Retina (tissue), 1 donor: Measurements from ENCODE around the gene CDK1.
A peak's percentile ranks its signal among the peaks of the same experiment; 100 is the strongest.

Experiments used
- DNase-seq: peaks from one replicate; pipeline ENCODE4 v3.0.0-alpha.2; 2016

The CDK1 gene

GRCh38 chr10:60778214-60778970 is at the start of gene CDK1:
Gene CDK1 (plus strand): TSS chr10:60778478. CDS start chr10:60780166, 1,688 bp downstream.
- peak; percentile 97 for DNase-seq

DNA sequence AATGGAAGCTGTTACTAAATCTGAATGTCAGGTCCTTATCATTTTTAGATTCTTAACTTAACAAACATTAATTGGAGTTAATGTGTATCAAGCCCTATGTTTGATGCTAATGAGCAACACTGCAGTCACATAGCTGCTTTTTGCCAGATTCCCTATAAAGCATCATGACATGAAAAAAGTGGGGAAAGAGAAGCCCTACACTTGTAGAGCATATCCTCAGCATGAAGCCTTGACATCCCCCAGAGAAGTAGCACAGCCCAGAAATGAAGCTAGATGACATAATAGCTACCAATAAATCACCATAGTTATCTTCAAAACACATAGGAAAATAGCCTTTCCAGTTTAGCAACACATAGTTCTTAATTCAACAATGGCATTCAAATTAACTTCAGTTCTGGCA is 49.2 kb upstream of the CDK1 start:
- DNase-seq: no peak

DNA sequence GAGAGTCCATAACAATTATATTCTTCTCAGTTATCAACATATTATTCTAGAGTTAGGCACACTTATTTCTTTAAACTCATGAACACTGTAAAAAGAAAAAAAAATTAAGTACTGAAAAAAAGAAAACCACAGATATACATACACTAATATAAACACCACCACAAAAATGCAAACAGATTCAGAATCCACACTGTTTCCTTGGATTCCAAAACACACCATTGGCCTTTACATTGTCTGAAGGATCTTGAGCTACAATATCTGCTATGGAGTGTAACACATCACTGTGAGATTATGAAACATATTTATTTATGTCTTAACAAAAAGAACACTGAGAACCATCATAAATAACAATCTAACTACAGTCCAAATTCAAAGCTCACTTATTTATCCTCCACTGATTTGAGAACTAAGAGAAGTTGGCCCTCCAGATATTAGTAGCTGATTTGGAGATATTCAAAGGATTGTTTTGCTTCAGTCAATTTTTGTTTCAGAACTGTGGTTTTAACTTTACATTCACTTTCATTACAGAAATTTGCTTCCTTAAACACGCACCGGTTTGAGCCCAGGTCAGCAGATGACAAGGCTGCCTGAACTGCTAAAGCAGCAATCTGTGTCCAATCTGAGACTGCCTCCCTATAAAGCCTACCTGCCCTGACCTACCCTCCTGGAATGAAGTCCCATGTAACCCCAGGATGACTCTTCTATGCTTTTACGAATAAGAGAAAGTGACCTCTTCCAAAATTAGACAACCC is 47.0 kb upstream of the CDK1 start:
- DNase-seq: no peak

- DNase-seq: peak; percentile 48
These were observed 46.0 kb upstream of the CDK1 start for GRCh38 chr10:60732198-60732806.

DNA sequence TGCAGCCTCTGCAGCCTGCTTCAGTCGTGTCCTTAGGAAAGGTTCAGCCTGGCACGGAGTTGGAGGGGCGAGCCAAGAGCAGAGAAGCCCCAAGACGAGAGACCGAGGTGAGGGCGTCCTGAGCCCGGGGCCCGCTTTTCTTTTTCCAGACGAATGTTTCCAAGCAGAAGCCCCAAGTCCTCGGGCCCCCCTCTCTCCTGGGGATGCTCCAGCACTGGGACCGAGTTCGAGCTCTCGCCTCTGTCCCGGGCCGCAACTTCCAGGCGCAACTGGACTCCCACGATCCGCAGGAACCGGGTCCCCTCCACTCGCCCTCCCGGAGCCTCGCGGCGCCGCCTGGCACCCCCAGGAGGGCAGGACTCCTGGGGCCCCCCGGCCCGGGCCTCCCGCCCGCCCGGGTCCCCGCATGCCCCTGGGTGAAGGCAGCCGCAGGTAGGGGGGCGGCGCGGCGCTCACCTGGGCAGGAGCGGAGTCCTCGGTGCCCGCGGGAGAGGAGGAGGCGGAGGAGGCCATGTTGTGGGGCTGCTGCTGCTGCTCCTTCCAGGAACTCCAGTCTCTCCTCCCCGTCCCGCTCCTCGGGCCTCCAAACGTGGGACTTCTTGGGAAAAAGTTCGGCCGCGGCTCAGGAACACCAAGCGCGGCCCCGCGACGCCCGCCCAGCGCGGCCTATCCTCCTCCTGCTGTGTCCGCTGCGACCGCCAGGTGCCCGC is 45.3 kb upstream of the CDK1 start:
- peak; percentile 73 for DNase-seq

DNA sequence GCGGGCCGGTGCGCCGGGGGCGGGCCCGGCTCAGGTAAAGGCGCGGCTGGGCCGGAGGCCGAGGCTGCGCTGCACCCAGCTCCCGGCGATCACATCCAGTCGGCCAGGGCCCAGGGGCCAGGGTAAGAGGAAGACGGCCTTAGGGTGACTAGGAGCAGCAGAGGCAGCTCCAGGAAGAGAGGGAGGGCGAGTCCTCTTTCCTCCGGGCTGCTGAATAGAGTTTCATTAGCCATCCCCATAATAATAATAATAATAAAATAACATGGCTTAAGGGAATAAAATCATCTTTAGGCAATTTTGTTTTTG is 44.8 kb upstream of the CDK1 start:
- DNase-seq: no peak

DNA sequence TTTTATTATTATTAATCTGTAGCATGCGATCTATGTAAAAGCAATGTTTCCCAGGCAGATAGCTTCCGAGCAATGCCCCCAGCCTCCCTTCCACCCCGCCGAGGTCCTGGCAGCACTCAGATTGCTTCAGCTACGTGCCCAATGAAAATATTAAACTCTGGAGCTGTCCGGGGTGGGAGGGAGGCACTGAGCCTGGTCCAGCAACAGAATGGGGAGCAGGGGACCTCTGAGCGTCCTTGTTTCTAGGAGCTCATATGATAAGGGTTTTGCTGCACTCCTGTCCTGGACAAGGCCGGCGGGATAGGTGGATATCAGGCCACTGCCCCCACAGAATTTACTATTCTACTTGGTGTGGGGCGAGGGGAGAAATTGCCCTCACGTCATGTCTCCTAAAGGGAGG is 44.5 kb upstream of the CDK1 start:
- DNase-seq: peak; percentile 14

GRCh38 chr10:60734226-60734625 is 44.1 kb upstream of the CDK1 start:
- DNase-seq: no peak

DNA sequence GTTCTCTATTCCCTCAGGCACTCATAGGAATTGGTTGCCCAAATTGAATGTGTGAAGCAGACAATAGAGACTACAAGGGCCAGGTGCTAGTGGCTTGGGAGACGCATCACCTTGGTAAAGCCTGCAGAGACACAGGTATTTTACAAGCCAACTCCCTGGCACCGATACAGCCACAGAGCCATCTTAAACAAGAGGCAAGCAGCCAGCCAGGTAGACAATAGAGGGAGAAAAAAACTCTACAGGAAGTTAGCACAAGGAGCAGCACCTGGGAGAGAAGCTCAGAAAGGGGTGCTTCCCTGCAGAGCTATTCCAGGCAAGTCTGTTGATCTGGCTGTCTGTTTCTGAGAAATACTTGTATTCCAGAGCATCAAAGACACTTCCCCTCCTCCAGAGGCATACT is 43.0 kb upstream of the CDK1 start:
- no peak for DNase-seq

GRCh38 chr10:60737242-60737641 is 41.0 kb upstream of the CDK1 start:
- no peak for DNase-seq

DNA sequence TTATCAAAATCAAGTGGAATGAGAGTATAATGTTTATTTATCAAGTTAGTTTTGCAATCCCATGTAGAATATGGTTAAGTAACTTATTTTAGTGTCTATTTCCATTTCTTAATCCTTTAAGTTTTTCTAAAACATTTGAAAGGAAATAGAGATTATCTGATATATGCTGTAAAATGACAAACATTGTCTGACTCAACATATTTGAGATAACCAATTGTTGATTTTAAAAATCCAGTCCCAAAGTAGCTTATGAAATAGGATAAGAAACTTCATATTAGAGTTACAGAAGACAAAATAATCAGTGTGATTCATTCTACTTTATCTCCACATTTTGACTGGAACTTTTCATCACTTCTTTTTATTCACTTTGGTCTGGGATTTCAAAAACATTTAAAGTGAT is 38.7 kb upstream of the CDK1 start:
- no peak for DNase-seq

- no peak for DNase-seq
These were observed 35.8 kb upstream of the CDK1 start for GRCh38 chr10:60742512-60742911.

DNA sequence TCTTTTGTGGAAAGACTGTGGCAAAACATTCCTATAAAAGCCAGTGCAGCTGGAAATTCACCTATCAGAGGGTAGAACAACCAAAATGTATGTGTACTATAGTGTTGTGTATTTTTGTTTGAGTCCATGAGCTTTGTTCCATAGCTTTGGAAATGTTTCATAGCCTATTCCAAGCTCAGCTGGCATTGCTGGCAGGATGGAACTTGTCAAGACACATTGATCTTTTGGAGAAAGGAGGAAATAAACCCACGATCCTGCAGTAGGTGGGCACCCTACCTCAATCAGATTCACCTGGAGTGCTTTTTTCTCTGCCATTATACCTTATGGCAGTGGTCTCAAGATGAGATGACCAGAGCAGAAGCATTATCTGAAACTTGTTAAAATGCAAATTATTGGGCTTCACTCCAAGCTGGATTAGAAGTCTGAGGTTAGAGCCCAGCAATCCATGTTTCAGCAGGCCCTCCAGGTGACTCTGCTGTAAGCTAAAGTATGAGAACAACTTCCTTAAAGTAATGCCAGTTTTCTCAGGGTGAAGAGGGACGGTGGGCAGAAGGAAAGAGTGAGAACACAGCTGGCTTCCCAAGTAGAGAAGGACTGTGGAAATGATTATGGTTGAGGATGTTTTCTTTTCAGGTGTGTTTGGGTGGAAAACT is 30.3 kb upstream of the CDK1 start:
- DNase-seq: no peak

DNA sequence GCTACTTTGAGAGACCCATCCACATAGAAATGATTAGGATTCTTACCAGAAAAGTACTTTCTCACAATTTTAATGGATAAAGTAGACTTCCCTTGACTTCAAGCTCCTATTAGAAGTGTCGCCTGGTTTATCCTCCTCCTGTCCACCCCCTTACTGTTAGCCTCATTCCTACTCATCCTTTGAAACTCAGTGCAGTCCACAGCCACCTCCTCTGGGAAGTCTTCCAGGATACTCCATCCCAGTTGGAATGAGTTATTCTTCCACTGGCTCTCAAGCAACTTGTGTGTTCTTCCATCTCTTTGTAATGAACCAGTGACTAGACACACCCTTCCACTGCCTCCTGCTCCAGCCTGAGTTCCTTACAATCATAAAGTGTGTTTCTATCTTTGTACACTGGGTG is 25.1 kb upstream of the CDK1 start:
- no peak for DNase-seq

DNA sequence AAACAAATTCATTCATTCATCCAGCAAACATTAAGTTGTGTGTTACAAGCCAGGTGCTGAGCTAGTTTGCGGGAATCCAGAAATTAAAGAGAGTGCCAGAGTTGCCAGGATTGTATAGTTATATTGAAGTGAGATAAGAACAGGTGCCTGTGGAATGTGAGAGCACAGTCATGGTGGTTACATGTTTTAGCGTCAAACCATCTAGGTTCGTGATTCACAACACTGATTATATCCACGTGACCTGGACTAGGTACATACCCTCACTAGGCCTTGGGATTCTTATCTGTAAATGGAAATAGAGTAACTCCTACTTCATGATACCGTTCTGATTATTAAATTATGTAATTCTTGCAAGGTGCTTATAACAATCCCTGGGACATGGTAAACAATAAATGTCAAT is 24.5 kb upstream of the CDK1 start:
- no peak for DNase-seq

DNA sequence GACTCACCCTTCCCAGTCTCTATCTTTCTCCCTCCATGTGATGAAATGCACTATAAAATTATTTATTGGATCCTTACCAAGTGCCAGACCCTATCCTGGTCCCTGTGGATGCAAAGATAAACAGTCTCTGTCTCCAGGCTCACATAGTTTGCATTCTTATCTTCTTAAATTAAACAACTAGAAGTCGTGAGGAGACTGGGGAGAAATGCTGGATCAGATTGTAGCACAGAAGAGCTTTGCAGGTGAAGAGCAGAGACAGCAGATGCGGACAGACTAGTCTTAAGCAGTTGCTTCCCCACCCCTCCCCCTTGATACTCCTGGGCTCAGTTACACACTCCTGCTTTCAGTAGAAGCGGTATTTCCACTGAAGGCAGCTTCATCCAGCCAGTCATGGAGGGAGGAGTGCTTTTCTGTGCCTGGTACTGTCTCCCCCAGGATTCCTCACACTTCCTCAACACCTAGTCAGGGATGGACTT is 20.8 kb upstream of the CDK1 start:
- DNase-seq: no peak

- DNase-seq: no peak
These were observed 19.1 kb upstream of the CDK1 start for GRCh38 chr10:60759181-60759580.

- DNase-seq: no peak
These were observed 17.5 kb upstream of the CDK1 start for GRCh38 chr10:60760711-60761210.

DNA sequence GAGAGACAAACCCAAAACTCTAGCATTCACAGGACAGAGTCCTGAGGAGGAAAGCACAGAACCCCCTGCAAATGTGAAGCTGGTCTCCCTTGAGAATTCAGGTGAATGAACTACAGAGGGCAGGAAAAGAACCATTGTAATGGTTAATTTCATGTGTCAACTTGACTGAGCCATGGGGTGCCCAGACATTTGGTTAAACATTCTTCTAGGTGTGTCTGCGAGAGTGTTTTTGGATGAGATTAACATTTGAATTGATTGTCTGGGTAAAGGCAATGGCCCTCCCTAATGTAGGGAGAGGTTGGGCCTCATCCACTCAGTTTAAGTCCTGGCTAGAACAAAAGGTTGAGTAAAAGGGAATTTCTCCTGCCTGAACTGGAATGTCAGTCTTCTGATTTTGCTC is 15.7 kb upstream of the CDK1 start:
- DNase-seq: no peak

DNA sequence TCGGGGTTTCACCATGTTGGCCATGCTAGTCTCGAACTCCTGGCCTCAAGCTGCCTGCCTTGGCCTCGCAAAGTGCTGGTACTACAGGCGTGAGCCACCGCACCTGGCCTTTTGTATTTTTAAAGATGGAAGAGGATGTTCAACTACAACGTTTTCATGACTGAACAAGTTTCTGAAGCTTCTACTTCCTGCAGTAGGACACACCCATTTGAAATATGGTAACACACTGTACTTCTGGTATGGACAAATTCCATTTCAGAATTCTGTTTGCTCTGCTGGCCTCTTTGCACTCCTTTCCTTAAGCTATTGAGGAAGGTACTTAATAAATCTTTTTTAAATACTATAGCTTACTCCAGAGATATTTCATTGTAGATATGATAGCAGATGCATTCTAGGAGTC is 10.9 kb upstream of the CDK1 start:
- no peak for DNase-seq

DNA sequence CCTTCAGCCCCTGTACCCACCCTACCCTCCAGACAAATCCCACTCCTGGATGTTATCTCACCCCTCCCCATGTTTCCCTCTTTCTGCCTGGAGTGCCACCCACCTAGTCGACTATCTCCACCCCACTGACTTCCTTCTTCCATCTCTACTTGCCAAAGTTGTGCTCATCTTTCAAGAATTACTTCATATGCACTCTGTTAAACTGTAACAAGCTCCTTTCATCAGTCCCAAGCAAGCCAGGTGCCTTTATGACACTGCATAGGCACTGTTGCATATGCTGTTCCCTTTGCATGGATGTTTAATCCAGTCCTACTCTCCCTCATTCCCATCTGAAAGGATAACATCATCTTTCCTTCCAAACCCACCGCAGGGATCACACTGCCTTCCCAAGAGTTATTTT is 8.9 kb upstream of the CDK1 start:
- DNase-seq: no peak

DNA sequence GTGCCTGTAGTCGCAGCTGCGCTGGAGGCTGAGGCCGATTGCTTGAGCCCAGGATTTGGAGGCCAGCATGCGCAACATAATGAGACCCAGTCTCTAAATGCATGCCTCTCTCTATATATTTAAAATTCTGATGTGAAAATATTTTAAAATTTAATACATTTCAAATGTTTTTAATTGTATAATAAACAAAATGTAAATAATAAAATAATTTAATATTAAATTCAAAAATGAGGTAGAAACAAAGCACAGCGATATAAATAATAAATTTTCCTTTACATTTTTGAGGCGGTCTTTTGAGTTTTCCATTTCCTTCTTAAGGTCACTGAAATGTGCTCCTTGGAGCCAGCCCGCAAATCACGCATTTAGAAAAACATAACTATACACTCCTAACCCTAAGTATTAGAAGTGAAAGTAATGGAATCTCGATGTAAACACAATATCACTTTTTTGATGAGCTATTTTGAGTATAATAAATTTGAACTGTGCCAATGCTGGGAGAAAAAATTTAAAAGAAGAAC is 523 bp upstream of the CDK1 start:
- no peak for DNase-seq
